K562 (cell line): Measurements from ENCODE around the gene ATXN1L. TPM values are rescaled to one million over a fixed set of nuclear protein-coding genes. Genes with fewer than 3 reads are reported as not detected.

Experiments used
- BACH1 ChIP-seq: fragments of 200-800 bp; sonication (Bioruptor generic); IDR thresholded peaks from 2 replicates; pipeline ENCODE4 v1.6.1; 2016; ENCODE audit warnings: missing genetic modification characterization, missing compliant biosample characterization
- ETS2 ChIP-seq: IDR thresholded peaks from 2 replicates; pipeline ENCODE4 v1.6.1; 2016; ENCODE audit warnings: borderline replicate concordance, missing genetic modification characterization, mild to moderate bottlenecking, moderate library complexity, missing compliant biosample characterization; ENCODE audit not compliant: poor library complexity, severe bottlenecking
- FOXM1 ChIP-seq, 2 experiments: fragments of 450-650 bp in 1 of 2; sonication (generic) in 1 of 2; formaldehyde crosslinking in 1 of 2; IDR thresholded peaks; 2 replicates each; pipeline versions ENCODE4 v1.6.1 to v1.9.0; 2017 to 2022; ENCODE audit warnings: low read depth in 2 of 2, mild to moderate bottlenecking in 2 of 2, missing genetic modification reagents in 1 of 2, moderate library complexity in 1 of 2
- GATAD2B ChIP-seq: fragments of 450-650 bp; IDR thresholded peaks from 2 replicates; pipeline ENCODE4 v1.6.1; 2017; ENCODE audit warnings: mild to moderate bottlenecking, borderline replicate concordance
- GTF2F1 ChIP-seq: IDR thresholded peaks from 2 replicates; pipeline ENCODE4 v1.6.1; 2011; ENCODE audit warnings: low read depth, low read length, improper control_type of control experiment
- KLF1 ChIP-seq: fragments of 450-650 bp; IDR thresholded peaks from 2 replicates; pipeline ENCODE4 v1.6.1; 2016; ENCODE audit warnings: missing genetic modification characterization, missing compliant biosample characterization
- LCOR ChIP-seq: sonication (generic); formaldehyde crosslinking; IDR thresholded peaks from 2 replicates; pipeline ENCODE4 v1.8.0; 2022; ENCODE audit warnings: mild to moderate bottlenecking, missing genetic modification reagents
- MAZ ChIP-seq, 2 experiments: fragments of 450-650 bp in 1 of 2; sonication (generic) in 1 of 2; formaldehyde crosslinking; IDR thresholded peaks in 1 of 2; conservative IDR thresholded peaks in 1 of 2; 2 replicates each; pipeline versions ENCODE4 v1.4.0 to v1.5.0; 2020; ENCODE audit warnings: mild to moderate bottlenecking in 1 of 2, missing genetic modification reagents in 1 of 2
- NFYB ChIP-seq: IDR thresholded peaks from 2 replicates; pipeline ENCODE4 v1.6.1; 2011; ENCODE audit warnings: mild to moderate bottlenecking, moderate library complexity; ENCODE audit not compliant: insufficient read length; ENCODE audit errors: extremely low read depth
- OTX1 ChIP-seq: fragments of 450-650 bp; formaldehyde crosslinking; IDR thresholded peaks from 2 replicates; pipeline ENCODE4 v1.4.0; 2022; ENCODE audit warnings: mild to moderate bottlenecking
- RBBP5 ChIP-seq: fragments of 200-600 bp; sonication (generic); IDR thresholded peaks from 2 replicates; pipeline ENCODE4 v1.6.1; 2012; ENCODE audit warnings: borderline replicate concordance, mild to moderate bottlenecking, low read length, control low read depth, inconsistent platforms; ENCODE audit not compliant: insufficient read depth, poor library complexity, severe bottlenecking
- RBM25 ChIP-seq: fragments of 200-400 bp; formaldehyde crosslinking; IDR thresholded peaks from 2 replicates; pipeline ENCODE4 v1.6.1; 2018; ENCODE audit warnings: low read length, low read depth, moderate library complexity; ENCODE audit not compliant: severe bottlenecking
- RHOXF2B ChIP-seq: fragments of 250-450 bp; sonication (Bioruptor Pico); conservative IDR thresholded peaks from 2 replicates; pipeline ENCODE4 v1.5.1; 2021
- STAG1 ChIP-seq: sonication (generic); formaldehyde crosslinking; IDR thresholded peaks from 2 replicates; pipeline ENCODE4 v1.5.0; 2020; ENCODE audit warnings: missing genetic modification reagents, borderline replicate concordance
- TBL1XR1 ChIP-seq, 2 experiments: IDR thresholded peaks; 2 replicates each; pipeline ENCODE4 v1.6.1; 2012; ENCODE audit warnings: improper control_type of control experiment in 2 of 2, low read length in 2 of 2, mild to moderate bottlenecking in 1 of 2
- TCF3 ChIP-seq: sonication (generic); formaldehyde crosslinking; IDR thresholded peaks from 2 replicates; pipeline ENCODE4 v1.4.0; 2020; ENCODE audit warnings: mild to moderate bottlenecking, missing genetic modification reagents
- TFAM ChIP-seq: fragments of 250-450 bp; sonication (Bioruptor Pico); conservative IDR thresholded peaks from 2 replicates; pipeline ENCODE4 v1.5.0; 2021; ENCODE audit warnings: mild to moderate bottlenecking, moderate library complexity
- ZNF146 ChIP-seq: IDR thresholded peaks from one replicate; pipeline ENCODE4 v1.6.1; 2018; ENCODE audit warnings: missing compliant biosample characterization; ENCODE audit not compliant: unreplicated experiment
- ZNF445 ChIP-seq: fragments of 250-450 bp; sonication (Bioruptor Pico); IDR thresholded peaks from 2 replicates; pipeline ENCODE4 v1.4.0; 2020; ENCODE audit warnings: low read depth, mild to moderate bottlenecking, moderate library complexity
- ZNF780A ChIP-seq: fragments of 250-450 bp; sonication (Bioruptor Pico); IDR thresholded peaks from 2 replicates; pipeline ENCODE4 v1.5.0; 2021; ENCODE audit warnings: mild to moderate bottlenecking
- polyA plus RNA-seq, 8 experiments: library from polyadenylated mRNA; depleted of rRNA in 4 of 8; stranded (reverse) in 5 of 8; unstranded in 3 of 8; fragments of >200 nt; fragmentation: Nextera tagmentation in 2 of 8; fragmentation: Illumina TruSeq in 1 of 8; extraction: Ambion mirVana in 2 of 8; extraction: Trizol in 1 of 8; gene quantifications; 2 replicates each; pipeline versions ENCODE4 v1.2.1 to v1.2.3, GENCODE V29; 2011 to 2014; ENCODE audit warnings: inconsistent platforms in 1 of 8, missing spikeins in 1 of 8
- total RNA-seq, 7 experiments: library from RNA; depleted of rRNA in 6 of 7; stranded (reverse); fragments of >200 nt in 6 of 7; fragmentation: Illumina TruSeq in 2 of 7; extraction: Trizol in 2 of 7; gene quantifications; 2 replicates each; pipeline versions ENCODE4 v1.2.1 to v1.2.3, GENCODE V29; 2011 to 2021; ENCODE audit warnings: low replicate concordance in 1 of 7
- TF ChIP-seq, protein P1 (sequence below): sonication (generic); formaldehyde crosslinking; IDR thresholded peaks from 2 replicates; pipeline ENCODE4 v1.8.0; 2022; ENCODE audit warnings: mild to moderate bottlenecking, missing genetic modification reagents
- TF ChIP-seq, protein P2 (sequence below): sonication (generic); formaldehyde crosslinking; IDR thresholded peaks from 2 replicates; pipeline ENCODE4 v1.8.0; 2022; ENCODE audit warnings: mild to moderate bottlenecking, missing genetic modification reagents

ATXN1L gene
- total and polyA plus RNA-seq, 9 of the 15 experiments (the other 6 are each of a cell fraction or from before 2014, with no cell fraction given): 1.4 to 11.3 (median 9.3) TPM

DNA sequence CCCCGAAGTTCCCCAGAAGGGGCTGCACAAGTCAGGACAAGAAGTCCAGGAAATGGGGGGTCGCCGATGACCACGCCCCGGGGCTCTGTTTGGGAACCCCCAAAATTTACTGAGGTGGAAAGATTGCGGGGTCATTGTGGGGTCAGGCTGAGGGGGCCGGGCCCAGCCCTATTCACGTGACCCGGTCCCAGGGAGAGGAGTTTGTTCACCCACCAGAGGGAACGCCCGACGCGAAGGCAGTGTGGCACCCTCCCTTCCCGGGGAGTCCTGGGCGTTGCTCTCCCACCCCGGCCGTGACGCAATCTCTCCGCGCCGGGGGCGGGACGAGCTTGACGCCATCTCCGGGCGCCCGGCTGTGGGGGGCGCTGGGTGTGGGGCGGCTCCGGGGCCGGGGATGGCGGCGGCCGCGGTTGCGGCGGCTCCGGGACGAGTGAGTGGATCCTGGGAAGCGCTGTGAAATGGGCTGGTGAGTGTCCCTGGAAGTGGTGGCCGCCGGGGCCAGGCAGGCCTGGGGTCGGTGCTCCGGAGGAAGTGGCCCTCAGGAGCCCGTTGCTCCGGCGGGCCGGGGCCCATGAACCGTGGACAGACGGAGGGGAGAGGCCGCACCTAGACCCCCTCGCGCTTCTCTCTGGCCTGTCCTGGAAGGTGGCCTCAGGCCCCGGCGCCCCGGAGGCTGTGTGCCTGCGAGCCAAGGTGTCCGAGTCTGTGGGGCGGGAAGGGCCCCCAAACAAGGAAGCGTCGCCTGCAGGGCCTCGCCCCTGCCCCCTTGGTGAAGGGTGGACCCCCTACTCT lies at the start of gene ATXN1L (continued):
- TF ChIP-seq TBL1XR1 (IDR thresholded peaks at IDR 0.05; ENCODE audit: low read length in 2 of 2) (peak in 1 of 2 experiments; percentile 98; a peak in 2 of 4 replicates), STAG1 (CRISPR knock-in tag) (0 out of 2 replicates have a peak, but pooled peaks have one; percentile 15), ETS2 (no peak), GTF2F1 (no peak), FOXM1 (IDR thresholded peaks at IDR 0.05; ENCODE audit: low read depth) (no peak), FOXM1 (CRISPR knock-in tag; IDR thresholded peaks at IDR 0.05; ENCODE audit: low read depth) (no peak), MAZ (CRISPR knock-in tag; conservative IDR thresholded peaks at IDR 0.05 in 1 of 2, IDR thresholded peaks at IDR 0.05 in 1 of 2) (peak; percentile 97 to 99), NFYB (no peak), RHOXF2B (0 out of 2 replicates have a peak, but pooled peaks have one; percentile 48), RBBP5 (peak; percentile 82), OTX1 (CRISPR knock-in tag) (no peak), ZNF146 (no peak), KLF1 (tag) (peak; percentile 50; the same call in 1 of the 2 replicates), ZNF780A (no peak), BACH1 (tag) (no peak), GATAD2B (no peak), RBM25 (no peak), ZNF445 (CRISPR knock-in tag) (no peak), TCF3 (0 out of 2 replicates have a peak, but pooled peaks have one; percentile 26), TFAM (CRISPR knock-in tag) (no peak), LCOR (CRISPR knock-in tag) (no peak)
- TF ChIP-seq, protein P1, sequence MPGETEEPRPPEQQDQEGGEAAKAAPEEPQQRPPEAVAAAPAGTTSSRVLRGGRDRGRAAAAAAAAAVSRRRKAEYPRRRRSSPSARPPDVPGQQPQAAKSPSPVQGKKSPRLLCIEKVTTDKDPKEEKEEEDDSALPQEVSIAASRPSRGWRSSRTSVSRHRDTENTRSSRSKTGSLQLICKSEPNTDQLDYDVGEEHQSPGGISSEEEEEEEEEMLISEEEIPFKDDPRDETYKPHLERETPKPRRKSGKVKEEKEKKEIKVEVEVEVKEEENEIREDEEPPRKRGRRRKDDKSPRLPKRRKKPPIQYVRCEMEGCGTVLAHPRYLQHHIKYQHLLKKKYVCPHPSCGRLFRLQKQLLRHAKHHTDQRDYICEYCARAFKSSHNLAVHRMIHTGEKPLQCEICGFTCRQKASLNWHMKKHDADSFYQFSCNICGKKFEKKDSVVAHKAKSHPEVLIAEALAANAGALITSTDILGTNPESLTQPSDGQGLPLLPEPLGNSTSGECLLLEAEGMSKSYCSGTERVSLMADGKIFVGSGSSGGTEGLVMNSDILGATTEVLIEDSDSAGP (CRISPR knock-in tag): no peak
- TF ChIP-seq, protein P2, sequence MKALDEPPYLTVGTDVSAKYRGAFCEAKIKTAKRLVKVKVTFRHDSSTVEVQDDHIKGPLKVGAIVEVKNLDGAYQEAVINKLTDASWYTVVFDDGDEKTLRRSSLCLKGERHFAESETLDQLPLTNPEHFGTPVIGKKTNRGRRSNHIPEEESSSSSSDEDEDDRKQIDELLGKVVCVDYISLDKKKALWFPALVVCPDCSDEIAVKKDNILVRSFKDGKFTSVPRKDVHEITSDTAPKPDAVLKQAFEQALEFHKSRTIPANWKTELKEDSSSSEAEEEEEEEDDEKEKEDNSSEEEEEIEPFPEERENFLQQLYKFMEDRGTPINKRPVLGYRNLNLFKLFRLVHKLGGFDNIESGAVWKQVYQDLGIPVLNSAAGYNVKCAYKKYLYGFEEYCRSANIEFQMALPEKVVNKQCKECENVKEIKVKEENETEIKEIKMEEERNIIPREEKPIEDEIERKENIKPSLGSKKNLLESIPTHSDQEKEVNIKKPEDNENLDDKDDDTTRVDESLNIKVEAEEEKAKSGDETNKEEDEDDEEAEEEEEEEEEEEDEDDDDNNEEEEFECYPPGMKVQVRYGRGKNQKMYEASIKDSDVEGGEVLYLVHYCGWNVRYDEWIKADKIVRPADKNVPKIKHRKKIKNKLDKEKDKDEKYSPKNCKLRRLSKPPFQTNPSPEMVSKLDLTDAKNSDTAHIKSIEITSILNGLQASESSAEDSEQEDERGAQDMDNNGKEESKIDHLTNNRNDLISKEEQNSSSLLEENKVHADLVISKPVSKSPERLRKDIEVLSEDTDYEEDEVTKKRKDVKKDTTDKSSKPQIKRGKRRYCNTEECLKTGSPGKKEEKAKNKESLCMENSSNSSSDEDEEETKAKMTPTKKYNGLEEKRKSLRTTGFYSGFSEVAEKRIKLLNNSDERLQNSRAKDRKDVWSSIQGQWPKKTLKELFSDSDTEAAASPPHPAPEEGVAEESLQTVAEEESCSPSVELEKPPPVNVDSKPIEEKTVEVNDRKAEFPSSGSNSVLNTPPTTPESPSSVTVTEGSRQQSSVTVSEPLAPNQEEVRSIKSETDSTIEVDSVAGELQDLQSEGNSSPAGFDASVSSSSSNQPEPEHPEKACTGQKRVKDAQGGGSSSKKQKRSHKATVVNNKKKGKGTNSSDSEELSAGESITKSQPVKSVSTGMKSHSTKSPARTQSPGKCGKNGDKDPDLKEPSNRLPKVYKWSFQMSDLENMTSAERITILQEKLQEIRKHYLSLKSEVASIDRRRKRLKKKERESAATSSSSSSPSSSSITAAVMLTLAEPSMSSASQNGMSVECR (CRISPR knock-in tag): peak; percentile 87
